Measurements from ENCODE around the gene KIAA0408.

The KIAA0408 gene

GRCh38 chr6:127456465-127456864 is 2.7 kb downstream of the KIAA0408 start:
- Histone ChIP-seq H2AFZ (ENCODE audit: low read length) (no peak overlapping the region), H3K36me3 (replicated peaks; ENCODE audit: insufficient read depth, low read length) (no peaks in the 10 kb centered on the region), H3K27me3 (replicated peaks; ENCODE audit: insufficient read depth, low read length) (no peaks in the 10 kb centered on the region), H3F3A (ENCODE audit: insufficient read depth, low read length) (no peaks in the 10 kb centered on the region), H3K9ac (ENCODE audit: low read length) (no peak overlapping the region), H3K27ac (ENCODE audit: low read length) (no peak overlapping the region), H3K9me2 (replicated peaks; ENCODE audit: insufficient read depth, low read length) (no peaks in the 10 kb centered on the region), H3K4me3 (ENCODE audit: low read length) (no peak overlapping the region), H3K4me2 (ENCODE audit: low read depth, low read length) (no peak overlapping the region), H3K4me1 (ENCODE audit: low read length) (no peaks in the 10 kb centered on the region), H4K20me1 (ENCODE audit: insufficient read depth, low read length) (no peaks in the 10 kb centered on the region), H3K79me2 (ENCODE audit: low read length) (no peaks in the 10 kb centered on the region), H3K9me3 (replicated peaks; ENCODE audit: insufficient read depth, low read length) (no peaks in the 10 kb centered on the region)
- no peak for DNase-seq
- TF ChIP-seq CTCF (IDR thresholded peaks at IDR 0.05; ENCODE audit: low read length) (no peak), EZH2 (optimal IDR thresholded peaks at IDR 0.05; ENCODE audit: low read depth, low read length) (no peak), EZH2phosphoT487 (IDR thresholded peaks at IDR 0.05; ENCODE audit: low read length) (no peak)

GRCh38 chr6:127453845-127454619 is 5.2 kb downstream of the KIAA0408 start:
- Histone ChIP-seq H3K9ac (ENCODE audit: low read length) (no peak overlapping the region), H3K27me3 (replicated peaks; ENCODE audit: insufficient read depth, low read length) (no peaks in the 10 kb centered on the region), H3K36me3 (replicated peaks; ENCODE audit: insufficient read depth, low read length) (no peaks in the 10 kb centered on the region), H3K4me1 (ENCODE audit: low read length) (no peaks in the 10 kb centered on the region), H3K27ac (ENCODE audit: low read length) (no peak overlapping the region), H3K4me3 (ENCODE audit: low read length) (no peak overlapping the region), H3K4me2 (ENCODE audit: low read depth, low read length) (no peak overlapping the region), H2AFZ (ENCODE audit: low read length) (no peak overlapping the region), H3K9me3 (replicated peaks; ENCODE audit: insufficient read depth, low read length) (no peaks in the 10 kb centered on the region), H3K79me2 (ENCODE audit: low read length) (no peaks in the 10 kb centered on the region), H4K20me1 (ENCODE audit: insufficient read depth, low read length) (no peaks in the 10 kb centered on the region), H3F3A (ENCODE audit: insufficient read depth, low read length) (no peaks in the 10 kb centered on the region), H3K9me2 (replicated peaks; ENCODE audit: insufficient read depth, low read length) (no peaks in the 10 kb centered on the region)
- TF ChIP-seq EZH2phosphoT487 (IDR thresholded peaks at IDR 0.05; ENCODE audit: low read length) (no peak), CTCF (IDR thresholded peaks at IDR 0.05; ENCODE audit: low read length) (no peak), EZH2 (optimal IDR thresholded peaks at IDR 0.05; ENCODE audit: low read depth, low read length) (no peak)
- DNase-seq = no peak

GRCh38 chr6:127452803-127453202 is 6.4 kb downstream of the KIAA0408 start:
- no peaks in the 10 kb centered on the region for H4K20me1 ChIP-seq (ENCODE audit: insufficient read depth, low read length)
- no peak overlapping the region for H3K4me3 ChIP-seq (ENCODE audit: low read length)
- no peaks in the 10 kb centered on the region for H3K4me1 ChIP-seq (ENCODE audit: low read length)
- H3K9me3 ChIP-seq (replicated peaks; ENCODE audit: insufficient read depth, low read length) = no peaks in the 10 kb centered on the region
- H3K9ac ChIP-seq (ENCODE audit: low read length) = no peak overlapping the region
- DNase-seq = no peak
- H3K27ac ChIP-seq (ENCODE audit: low read length) = no peak overlapping the region
- H3K79me2 ChIP-seq (ENCODE audit: low read length) = no peaks in the 10 kb centered on the region
- no peak for TF ChIP-seq EZH2 (optimal IDR thresholded peaks at IDR 0.05; ENCODE audit: low read depth, low read length)
- no peak for TF ChIP-seq CTCF (IDR thresholded peaks at IDR 0.05; ENCODE audit: low read length)
- no peak for TF ChIP-seq EZH2phosphoT487 (IDR thresholded peaks at IDR 0.05; ENCODE audit: low read length)
- H2AFZ ChIP-seq (ENCODE audit: low read length) = no peak overlapping the region
- H3K36me3 ChIP-seq (replicated peaks; ENCODE audit: insufficient read depth, low read length) = no peaks in the 10 kb centered on the region
- no peaks in the 10 kb centered on the region for H3K9me2 ChIP-seq (replicated peaks; ENCODE audit: insufficient read depth, low read length)
- H3K27me3 ChIP-seq (replicated peaks; ENCODE audit: insufficient read depth, low read length) = no peaks in the 10 kb centered on the region
- no peaks in the 10 kb centered on the region for H3F3A ChIP-seq (ENCODE audit: insufficient read depth, low read length)
- H3K4me2 ChIP-seq (ENCODE audit: low read depth, low read length) = no peak overlapping the region

All from MM.1S (cell line).